Measurements from ENCODE around the gene PCDHGA3.

DNA sequence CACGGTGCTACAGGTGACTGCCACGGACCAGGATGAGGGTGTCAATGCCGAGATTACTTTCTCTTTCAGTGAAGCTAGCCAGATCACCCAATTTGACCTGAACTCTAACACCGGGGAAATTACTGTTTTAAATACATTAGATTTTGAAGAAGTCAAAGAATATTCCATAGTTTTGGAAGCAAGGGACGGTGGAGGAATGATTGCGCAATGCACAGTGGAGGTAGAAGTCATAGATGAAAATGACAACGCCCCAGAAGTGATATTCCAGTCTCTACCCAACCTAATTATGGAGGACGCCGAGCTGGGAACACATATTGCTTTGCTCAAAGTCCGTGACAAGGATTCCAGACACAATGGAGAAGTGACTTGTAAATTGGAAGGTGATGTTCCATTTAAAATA, 45.0 kb downstream of the PCDHGA3 start:
- TF ChIP-seq CTCF (IDR thresholded peaks at IDR 0.05) (no peak), POLR2A (IDR thresholded peaks at IDR 0.05) (no peak), POLR2AphosphoS5 (IDR thresholded peaks at IDR 0.05) (no peak)

All from sigmoid colon (tissue), 4 donors.